ENCODE results near the gene DNAJA2. TPM values are rescaled to one million over a fixed set of nuclear protein-coding genes. Genes with fewer than 3 reads are reported as not detected.
A peak's percentile ranks its signal among the peaks of the same experiment; 100 is the strongest.

DNAJA2 gene
- total and polyA plus RNA-seq, 2 of the 8 experiments (the other 6 are each of a cell fraction or from before 2014, with no cell fraction given) = 9.4 to 93.8 TPM

DNA sequence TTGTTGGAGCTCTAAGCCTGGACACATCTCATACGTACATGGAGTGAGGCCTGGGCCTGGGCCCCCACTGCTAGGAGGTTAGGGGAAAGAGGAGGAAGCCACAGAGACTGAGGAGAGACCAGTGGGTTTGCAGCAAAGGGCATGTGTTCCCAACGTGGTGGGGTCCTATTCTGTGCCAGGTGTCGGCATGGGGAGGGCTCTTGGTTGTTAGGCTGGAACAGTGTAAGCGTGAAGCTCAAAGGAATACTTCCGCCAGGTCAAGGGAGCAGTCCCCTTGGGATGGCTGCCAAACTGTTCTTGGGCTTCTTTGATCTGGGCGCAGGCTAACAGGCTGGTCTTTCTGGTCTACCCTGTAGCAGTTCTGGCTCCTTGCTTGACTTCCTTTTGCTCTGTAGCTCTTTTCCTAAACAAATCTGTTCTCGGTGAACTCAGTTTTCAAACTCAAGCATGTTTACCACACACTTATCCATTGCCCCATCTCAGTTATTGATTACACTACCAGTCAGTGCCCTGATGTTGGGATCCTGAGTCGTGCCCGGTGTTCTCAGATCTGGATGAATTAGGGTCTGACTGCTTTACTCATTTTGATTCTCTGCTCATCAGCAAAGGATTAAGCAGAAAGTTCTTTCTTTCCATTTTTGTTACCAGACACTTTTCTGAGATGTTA, 52.9 kb downstream of the DNAJA2 start:
- Histone ChIP-seq H3K79me2 (ENCODE audit: control insufficient read depth in 1 of 2, insufficient read depth in 2 of 2, low read length in 2 of 2) (no peaks in the 10 kb centered on the region), H4K91ac (replicated peaks; ENCODE audit: insufficient read length, low read length) (no peak overlapping the region), H3K79me1 (ENCODE audit: low read depth, low read length) (peaks cover 2% of the 10 kb centered on the region), H2BK5ac (ENCODE audit: low read depth, low read length) (no peak overlapping the region), H3K9ac (replicated peaks in 1 of 4; ENCODE audit: extremely low read depth in 1 of 4, low read depth in 3 of 4, low read length in 3 of 4) (no peak overlapping the region), H2BK15ac (ENCODE audit: low read length) (no peak overlapping the region), H3K23me2 (ENCODE audit: low read depth, low read length) (peaks cover 3% of the 10 kb centered on the region; the same call in 1 of the 2 replicates), H3K36me3 (ENCODE audit: control insufficient read depth in 2 of 4, insufficient read depth in 4 of 4, low read length in 3 of 4) (peaks cover 40 to 94% (median 75%) of the 10 kb centered on the region in 4 experiments), H3K18ac (ENCODE audit: extremely low read depth, low read length) (no peak overlapping the region), H4K8ac (ENCODE audit: extremely low read depth, insufficient read depth, low read length) (no peak overlapping the region), H4K20me1 (replicated peaks in 1 of 2; ENCODE audit: control insufficient read depth in 1 of 2, insufficient read depth in 2 of 2, low read length in 2 of 2) (peaks cover 5 to 6% of the 10 kb centered on the region in 2 experiments), H3K23ac (ENCODE audit: insufficient read length) (no peak overlapping the region), H2BK12ac (ENCODE audit: low read depth, low read length) (no peak overlapping the region), H2AFZ (ENCODE audit: low read length) (no peak overlapping the region), H3K27me3 (replicated peaks in 1 of 4; ENCODE audit: control insufficient read depth in 3 of 4, extremely low read depth in 1 of 4, insufficient read depth in 3 of 4, low read length in 3 of 4) (no peaks in the 10 kb centered on the region), H4K5ac (ENCODE audit: insufficient read length, low read depth, low read length) (no peak overlapping the region), H3K9me3 (ENCODE audit: insufficient read depth in 2 of 2, low read depth in 1 of 2, low read length in 1 of 2) (no peaks in the 10 kb centered on the region), H2BK20ac (ENCODE audit: low read length) (no peak overlapping the region), H3K14ac (ENCODE audit: insufficient read length) (no peak overlapping the region), H3K4me3 (ENCODE audit: extremely low read depth in 1 of 4, insufficient read depth in 2 of 4, low read depth in 3 of 4, low read length in 4 of 4) (no peak overlapping the region), H3K4me2 (ENCODE audit: insufficient read depth in 1 of 2, low read depth in 2 of 2, low read length in 2 of 2) (no peak overlapping the region), H2AK5ac (ENCODE audit: low read depth, low read length) (no peak overlapping the region), H2BK120ac (replicated peaks; ENCODE audit: low read depth, low read length) (no peak overlapping the region), H3K4me1 (replicated peaks in 1 of 4; ENCODE audit: control insufficient read depth in 3 of 4, insufficient read depth in 4 of 4, low read length in 3 of 4) (no peaks in the 10 kb centered on the region), H3K56ac (replicated peaks; ENCODE audit: insufficient read length, low read depth, low read length) (no peak overlapping the region), H3K27ac (ENCODE audit: low read depth, low read length) (no peak overlapping the region), H3K4ac (replicated peaks; ENCODE audit: insufficient read length, low read depth, low read length) (no peak overlapping the region)
- FAIRE-seq (no peak), DNase-seq (ENCODE audit: low read depth in 1 of 2, low spot score in 2 of 2) (no peak)
- POLR2A ChIA-PET (ENCODE audit: partially characterized antibody) = interaction anchor here (1.1 to 18.9 kb wide), 5 partner anchors 8 to 68 kb away, joined by 3 to 321 read pairs (median 39); partner anchors contain the start of gene GPT2
- WGBS, 2 experiments (ENCODE audit: extremely low coverage in 1 of 2, insufficient coverage in 1 of 2, insufficient read length in 1 of 2, insufficient replicate concordance in 2 of 2, low coverage in 1 of 2, low lambda C conversion rate in 2 of 2, missing lambda C conversion rate in 1 of 2) = 79% methylated on average over 9 of the region's 9 CpGs; no CpG with 5 or more reads in 1 of the 2 experiments
- CTCF ChIA-PET (ENCODE audit: partially characterized antibody) = interaction anchor here (1.0 to 4.7 kb wide), 4 partner anchors 9 to 67 kb away, joined by 4 to 34 read pairs (median 18); no protein-coding TSS in a partner anchor
- TF ChIP-seq PHF8 (conservative IDR thresholded peaks at IDR 0.05; ENCODE audit: low read depth, low read length) = no peak
- TF ChIP-seq POLR2A (IDR thresholded peaks at IDR 0.05; ENCODE audit: control extremely low read depth in 1 of 2, low read depth in 2 of 2, low read length in 2 of 2) = peak in 1 of 2 experiments; percentile 36; a peak in 1 of 3 replicates
- no peak for TF ChIP-seq BRCA1 (IDR thresholded peaks at IDR 0.05; ENCODE audit: low read depth, low read length)
- TF ChIP-seq EGR1 (IDR thresholded peaks at IDR 0.05; ENCODE audit: borderline replicate concordance, low read depth, low read length) = no peak
- no peak for TF ChIP-seq ZNF274 (IDR thresholded peaks at IDR 0.05; ENCODE audit: borderline replicate concordance, extremely low read depth, low read length)
- TF ChIP-seq NRF1 (IDR thresholded peaks at IDR 0.05; ENCODE audit: low read depth, low read length) = no peak
- TF ChIP-seq, protein P1, sequence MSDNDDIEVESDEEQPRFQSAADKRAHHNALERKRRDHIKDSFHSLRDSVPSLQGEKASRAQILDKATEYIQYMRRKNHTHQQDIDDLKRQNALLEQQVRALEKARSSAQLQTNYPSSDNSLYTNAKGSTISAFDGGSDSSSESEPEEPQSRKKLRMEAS (IDR thresholded peaks at IDR 0.05) = no peak
- no peak for TF ChIP-seq CHD1 (IDR thresholded peaks at IDR 0.05; ENCODE audit: low read depth, low read length)
- no peak for TF ChIP-seq HDAC2 (IDR thresholded peaks at IDR 0.05; ENCODE audit: borderline replicate concordance in 1 of 2, low read depth in 2 of 2, low read length in 2 of 2)
- no peak for TF ChIP-seq GTF2F1 (IDR thresholded peaks at IDR 0.05; ENCODE audit: borderline replicate concordance, low read depth, low read length)
- TF ChIP-seq E2F6 (IDR thresholded peaks at IDR 0.05) = no peak
- TF ChIP-seq POLR2AphosphoS5 (IDR thresholded peaks at IDR 0.05; ENCODE audit: low read depth, low read length) = peak; percentile 36; the same call in 1 of the 2 replicates

All from H1 (cell line).